WTC11 (cell line): ENCODE data around the gene TBX5.

Experiments used
- E2F4 ChIP-seq: sonication (generic); formaldehyde crosslinking; IDR thresholded peaks from 2 replicates; pipeline ENCODE4 v1.8.1; 2022; ENCODE audit warnings: low read depth, mild to moderate bottlenecking, moderate library complexity, missing genetic modification reagents, borderline replicate concordance
- TF ChIP-seq, protein P1 (sequence below): fragments of 200-600 bp; IDR thresholded peaks from 2 replicates; pipeline ENCODE4 v1.8.0; 2022; ENCODE audit warnings: antibody characterized with exemption

DNA sequence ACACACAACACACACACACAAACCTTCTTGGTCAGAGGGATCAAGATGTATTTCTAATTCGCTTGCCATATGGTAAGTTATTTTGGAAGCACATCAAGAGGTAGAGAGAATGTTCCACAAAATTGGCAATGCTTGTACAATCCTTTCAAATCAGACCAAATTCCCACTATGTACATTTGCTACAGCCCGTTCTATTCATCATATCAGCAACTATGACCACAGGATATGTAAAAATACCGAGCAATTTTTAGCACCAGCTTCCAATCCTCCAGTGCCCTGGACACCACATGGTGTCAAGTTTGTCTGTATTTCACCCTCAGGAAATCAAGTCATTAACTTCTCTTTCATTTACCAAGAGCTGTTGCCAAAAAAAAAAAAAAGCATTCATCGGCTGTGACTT is 21.2 kb downstream of the TBX5 start:
- TF ChIP-seq, protein P1, sequence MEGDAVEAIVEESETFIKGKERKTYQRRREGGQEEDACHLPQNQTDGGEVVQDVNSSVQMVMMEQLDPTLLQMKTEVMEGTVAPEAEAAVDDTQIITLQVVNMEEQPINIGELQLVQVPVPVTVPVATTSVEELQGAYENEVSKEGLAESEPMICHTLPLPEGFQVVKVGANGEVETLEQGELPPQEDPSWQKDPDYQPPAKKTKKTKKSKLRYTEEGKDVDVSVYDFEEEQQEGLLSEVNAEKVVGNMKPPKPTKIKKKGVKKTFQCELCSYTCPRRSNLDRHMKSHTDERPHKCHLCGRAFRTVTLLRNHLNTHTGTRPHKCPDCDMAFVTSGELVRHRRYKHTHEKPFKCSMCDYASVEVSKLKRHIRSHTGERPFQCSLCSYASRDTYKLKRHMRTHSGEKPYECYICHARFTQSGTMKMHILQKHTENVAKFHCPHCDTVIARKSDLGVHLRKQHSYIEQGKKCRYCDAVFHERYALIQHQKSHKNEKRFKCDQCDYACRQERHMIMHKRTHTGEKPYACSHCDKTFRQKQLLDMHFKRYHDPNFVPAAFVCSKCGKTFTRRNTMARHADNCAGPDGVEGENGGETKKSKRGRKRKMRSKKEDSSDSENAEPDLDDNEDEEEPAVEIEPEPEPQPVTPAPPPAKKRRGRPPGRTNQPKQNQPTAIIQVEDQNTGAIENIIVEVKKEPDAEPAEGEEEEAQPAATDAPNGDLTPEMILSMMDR: no peak
- TF ChIP-seq E2F4: no peak
